Measurements from ENCODE around the gene HOXA4.

HOXA4 gene

DNA sequence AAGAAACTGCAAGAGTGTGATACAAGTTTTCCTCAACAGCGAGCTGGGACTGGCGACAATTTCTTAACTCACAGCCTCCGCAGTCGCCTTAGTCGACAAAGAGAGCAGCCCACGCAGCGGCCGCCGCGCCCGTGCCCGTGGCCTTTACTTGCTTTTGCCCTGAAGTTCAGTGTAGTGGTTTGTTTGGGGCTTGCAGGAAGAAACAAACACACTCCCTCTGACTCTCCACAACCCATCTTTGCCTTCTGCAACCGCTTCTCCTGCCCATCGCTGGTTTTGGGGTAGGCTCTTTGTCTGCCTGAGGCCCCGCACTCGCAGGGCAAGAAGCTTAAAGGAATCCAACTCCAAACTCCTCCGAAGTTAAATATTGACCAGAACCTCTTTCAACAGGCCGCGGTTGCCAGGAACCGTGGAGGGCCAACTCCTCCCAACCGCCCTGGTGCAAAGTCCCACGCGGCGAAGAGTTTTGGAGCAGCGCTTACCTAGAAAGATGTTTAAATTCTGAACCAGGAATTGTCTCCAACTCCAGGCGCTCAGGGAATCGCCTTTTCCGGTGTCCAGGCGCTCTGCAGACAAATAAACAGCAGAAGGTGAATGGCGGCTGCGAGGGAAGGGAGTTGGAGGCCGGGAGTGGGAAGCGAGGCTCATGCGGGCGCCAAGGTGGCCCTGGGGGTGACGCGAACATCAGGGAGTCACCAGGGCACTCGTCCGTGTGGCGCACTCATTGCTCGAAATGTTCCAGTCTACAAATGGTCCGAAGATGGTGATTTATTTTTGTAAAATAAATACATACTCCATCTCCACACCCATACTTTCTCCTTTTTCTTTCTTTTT lies 8.3 kb downstream of the HOXA4 start:
- no peak overlapping the region for H3K4me3 ChIP-seq (ENCODE audit: low read depth, low read length)
- TF ChIP-seq, protein P1, sequence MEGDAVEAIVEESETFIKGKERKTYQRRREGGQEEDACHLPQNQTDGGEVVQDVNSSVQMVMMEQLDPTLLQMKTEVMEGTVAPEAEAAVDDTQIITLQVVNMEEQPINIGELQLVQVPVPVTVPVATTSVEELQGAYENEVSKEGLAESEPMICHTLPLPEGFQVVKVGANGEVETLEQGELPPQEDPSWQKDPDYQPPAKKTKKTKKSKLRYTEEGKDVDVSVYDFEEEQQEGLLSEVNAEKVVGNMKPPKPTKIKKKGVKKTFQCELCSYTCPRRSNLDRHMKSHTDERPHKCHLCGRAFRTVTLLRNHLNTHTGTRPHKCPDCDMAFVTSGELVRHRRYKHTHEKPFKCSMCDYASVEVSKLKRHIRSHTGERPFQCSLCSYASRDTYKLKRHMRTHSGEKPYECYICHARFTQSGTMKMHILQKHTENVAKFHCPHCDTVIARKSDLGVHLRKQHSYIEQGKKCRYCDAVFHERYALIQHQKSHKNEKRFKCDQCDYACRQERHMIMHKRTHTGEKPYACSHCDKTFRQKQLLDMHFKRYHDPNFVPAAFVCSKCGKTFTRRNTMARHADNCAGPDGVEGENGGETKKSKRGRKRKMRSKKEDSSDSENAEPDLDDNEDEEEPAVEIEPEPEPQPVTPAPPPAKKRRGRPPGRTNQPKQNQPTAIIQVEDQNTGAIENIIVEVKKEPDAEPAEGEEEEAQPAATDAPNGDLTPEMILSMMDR (IDR thresholded peaks at IDR 0.05; ENCODE audit: insufficient read depth, low read depth, low read length, missing control alignments) = no peak
- DNase-seq (ENCODE audit: low read depth) = no peak

DNA sequence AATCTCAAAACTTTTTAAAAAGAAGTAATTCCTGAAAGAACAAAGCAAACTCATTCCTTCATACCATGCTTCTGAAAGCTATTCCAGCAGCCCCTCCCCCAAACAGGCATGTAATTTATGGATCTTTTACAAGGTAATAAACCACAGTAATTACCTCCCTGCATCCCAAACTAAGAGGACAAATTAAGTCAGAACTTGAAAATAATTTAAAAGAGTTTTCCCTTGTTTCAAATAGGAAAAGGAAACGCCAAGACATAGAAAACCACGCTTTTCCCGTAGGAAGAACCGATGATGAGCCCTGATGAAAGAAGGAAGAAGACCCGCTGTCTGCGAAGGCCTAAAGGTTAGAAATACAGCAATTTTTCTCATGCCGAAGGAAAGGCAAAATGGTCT lies 8.9 kb downstream of the HOXA4 start:
- no peak overlapping the region for H3K4me3 ChIP-seq (ENCODE audit: low read depth, low read length)
- TF ChIP-seq, protein P1 (IDR thresholded peaks at IDR 0.05; ENCODE audit: insufficient read depth, low read depth, low read length, missing control alignments) = no peak
- no peak for DNase-seq (ENCODE audit: low read depth)

- DNase-seq (ENCODE audit: low read depth) = no peak
- no peak overlapping the region for H3K4me3 ChIP-seq (ENCODE audit: low read depth, low read length)
- TF ChIP-seq, protein P1 (IDR thresholded peaks at IDR 0.05; ENCODE audit: insufficient read depth, low read depth, low read length, missing control alignments) = no peak
These were observed 11.1 kb downstream of the HOXA4 start for GRCh38 chr7:27119412-27119911.

DNA sequence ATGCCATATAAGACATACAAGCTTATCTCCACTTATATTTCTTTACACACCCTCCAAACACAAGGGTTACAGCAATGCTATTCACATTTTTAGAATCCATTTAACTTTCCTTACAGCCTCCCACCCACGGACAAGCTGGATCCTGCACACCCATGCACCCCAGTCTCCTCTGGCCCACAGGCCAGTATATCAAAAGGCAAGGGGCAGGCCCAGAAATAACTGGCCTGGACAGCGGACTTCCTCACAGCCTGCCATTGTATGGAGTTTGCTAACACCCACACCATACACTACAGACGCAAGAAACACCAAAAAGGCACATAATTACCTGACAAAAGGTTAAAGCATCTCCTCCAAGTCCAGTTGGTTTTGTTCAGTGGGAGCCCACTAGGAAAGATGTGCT lies 12.0 kb downstream of the HOXA4 start:
- TF ChIP-seq, protein P1 (IDR thresholded peaks at IDR 0.05; ENCODE audit: insufficient read depth, low read depth, low read length, missing control alignments) = no peak
- no peak for DNase-seq (ENCODE audit: low read depth)
- H3K4me3 ChIP-seq (ENCODE audit: low read depth, low read length) = no peak overlapping the region

GRCh38 chr7:27117887-27118491 lies 12.6 kb downstream of the HOXA4 start:
- DNase-seq (ENCODE audit: low read depth) = no peak
- H3K4me3 ChIP-seq (ENCODE audit: low read depth, low read length) = no peak overlapping the region
- TF ChIP-seq, protein P1 (IDR thresholded peaks at IDR 0.05; ENCODE audit: insufficient read depth, low read depth, low read length, missing control alignments) = no peak

- TF ChIP-seq, protein P1 (IDR thresholded peaks at IDR 0.05; ENCODE audit: insufficient read depth, low read depth, low read length, missing control alignments) = no peak
- no peak overlapping the region for H3K4me3 ChIP-seq (ENCODE audit: low read depth, low read length)
- no peak for DNase-seq (ENCODE audit: low read depth)
These were observed 13.3 kb downstream of the HOXA4 start for GRCh38 chr7:27116962-27117886.

Data from GM12865 (cell line).